Ishikawa (cell line): ENCODE measurements around the gene ACSS2.

Source experiments
- CEBPB ChIP-seq: IDR thresholded peaks from 2 replicates; pipeline ENCODE4 v1.6.1; 2012
- CREB1 ChIP-seq: IDR thresholded peaks from 2 replicates; pipeline ENCODE4 v1.6.1; 2012; ENCODE audit warnings: low read depth
- EGR1 ChIP-seq: IDR thresholded peaks from 2 replicates; pipeline ENCODE4 v1.6.1; 2012
- EP300 ChIP-seq: IDR thresholded peaks from 2 replicates; pipeline ENCODE4 v1.6.1; 2012; ENCODE audit warnings: borderline replicate concordance
- FOXM1 ChIP-seq: IDR thresholded peaks from 2 replicates; pipeline ENCODE4 v1.6.1; 2012; ENCODE audit warnings: low read depth, borderline replicate concordance
- MAX ChIP-seq: IDR thresholded peaks from 2 replicates; pipeline ENCODE4 v1.6.1; 2012
- NFIC ChIP-seq: IDR thresholded peaks from 2 replicates; pipeline ENCODE4 v1.6.1; 2012
- RAD21 ChIP-seq: IDR thresholded peaks from 2 replicates; pipeline ENCODE4 v1.6.1; 2012; ENCODE audit warnings: low read depth
- TAF1 ChIP-seq: IDR thresholded peaks from 2 replicates; pipeline ENCODE4 v1.6.1; 2012; ENCODE audit warnings: low read depth, mild to moderate bottlenecking
- TCF12 ChIP-seq: IDR thresholded peaks from 2 replicates; pipeline ENCODE4 v1.6.1; 2012; ENCODE audit warnings: low read depth
- TEAD4 ChIP-seq: IDR thresholded peaks from 2 replicates; pipeline ENCODE4 v1.6.1; 2012
- YY1 ChIP-seq: IDR thresholded peaks from 2 replicates; pipeline ENCODE4 v1.6.1; 2012; ENCODE audit warnings: low read depth
- ZBTB7A ChIP-seq: IDR thresholded peaks from 2 replicates; pipeline ENCODE4 v1.6.1; 2012; ENCODE audit warnings: low read depth
- TF ChIP-seq, protein P1 (sequence below): IDR thresholded peaks from 2 replicates; pipeline ENCODE4 v1.6.1; 2012; ENCODE audit warnings: low read depth, mild to moderate bottlenecking
- TF ChIP-seq, protein P2 (sequence below): IDR thresholded peaks from 2 replicates; pipeline ENCODE4 v1.6.1; 2012

Gene ACSS2

DNA sequence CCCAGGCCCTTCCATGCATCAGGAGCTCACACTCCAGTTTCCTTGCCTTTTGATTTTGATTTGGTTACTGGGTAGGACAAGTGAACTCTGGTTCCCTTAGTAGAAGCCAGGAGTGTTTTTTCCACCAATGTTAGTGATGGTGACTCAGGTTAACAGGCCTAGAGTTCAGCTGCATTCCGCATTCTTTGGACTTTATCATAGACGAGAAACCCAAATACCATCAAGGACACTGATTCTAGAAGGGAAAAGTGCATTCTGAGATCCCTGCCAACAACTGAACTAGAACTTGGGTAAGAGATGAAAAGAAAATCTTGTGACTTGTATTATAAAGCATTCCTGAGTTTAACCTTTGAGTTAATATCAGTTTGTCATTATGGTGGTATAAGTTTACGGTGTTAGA is 70.2 kb downstream of the ACSS2 start:
- TF ChIP-seq YY1 (no peak), CREB1 (no peak), TCF12 (no peak), TAF1 (no peak), RAD21 (no peak), FOXM1 (no peak), EP300 (no peak), EGR1 (no peak), TEAD4 (no peak), MAX (no peak), CEBPB (no peak), ZBTB7A (no peak), NFIC (no peak)
- TF ChIP-seq, protein P1, sequence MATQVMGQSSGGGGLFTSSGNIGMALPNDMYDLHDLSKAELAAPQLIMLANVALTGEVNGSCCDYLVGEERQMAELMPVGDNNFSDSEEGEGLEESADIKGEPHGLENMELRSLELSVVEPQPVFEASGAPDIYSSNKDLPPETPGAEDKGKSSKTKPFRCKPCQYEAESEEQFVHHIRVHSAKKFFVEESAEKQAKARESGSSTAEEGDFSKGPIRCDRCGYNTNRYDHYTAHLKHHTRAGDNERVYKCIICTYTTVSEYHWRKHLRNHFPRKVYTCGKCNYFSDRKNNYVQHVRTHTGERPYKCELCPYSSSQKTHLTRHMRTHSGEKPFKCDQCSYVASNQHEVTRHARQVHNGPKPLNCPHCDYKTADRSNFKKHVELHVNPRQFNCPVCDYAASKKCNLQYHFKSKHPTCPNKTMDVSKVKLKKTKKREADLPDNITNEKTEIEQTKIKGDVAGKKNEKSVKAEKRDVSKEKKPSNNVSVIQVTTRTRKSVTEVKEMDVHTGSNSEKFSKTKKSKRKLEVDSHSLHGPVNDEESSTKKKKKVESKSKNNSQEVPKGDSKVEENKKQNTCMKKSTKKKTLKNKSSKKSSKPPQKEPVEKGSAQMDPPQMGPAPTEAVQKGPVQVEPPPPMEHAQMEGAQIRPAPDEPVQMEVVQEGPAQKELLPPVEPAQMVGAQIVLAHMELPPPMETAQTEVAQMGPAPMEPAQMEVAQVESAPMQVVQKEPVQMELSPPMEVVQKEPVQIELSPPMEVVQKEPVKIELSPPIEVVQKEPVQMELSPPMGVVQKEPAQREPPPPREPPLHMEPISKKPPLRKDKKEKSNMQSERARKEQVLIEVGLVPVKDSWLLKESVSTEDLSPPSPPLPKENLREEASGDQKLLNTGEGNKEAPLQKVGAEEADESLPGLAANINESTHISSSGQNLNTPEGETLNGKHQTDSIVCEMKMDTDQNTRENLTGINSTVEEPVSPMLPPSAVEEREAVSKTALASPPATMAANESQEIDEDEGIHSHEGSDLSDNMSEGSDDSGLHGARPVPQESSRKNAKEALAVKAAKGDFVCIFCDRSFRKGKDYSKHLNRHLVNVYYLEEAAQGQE: no peak
- TF ChIP-seq, protein P2, sequence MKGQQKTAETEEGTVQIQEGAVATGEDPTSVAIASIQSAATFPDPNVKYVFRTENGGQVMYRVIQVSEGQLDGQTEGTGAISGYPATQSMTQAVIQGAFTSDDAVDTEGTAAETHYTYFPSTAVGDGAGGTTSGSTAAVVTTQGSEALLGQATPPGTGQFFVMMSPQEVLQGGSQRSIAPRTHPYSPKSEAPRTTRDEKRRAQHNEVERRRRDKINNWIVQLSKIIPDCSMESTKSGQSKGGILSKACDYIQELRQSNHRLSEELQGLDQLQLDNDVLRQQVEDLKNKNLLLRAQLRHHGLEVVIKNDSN: no peak

GRCh38 chr20:34947336-34947735 is 70.9 kb downstream of the ACSS2 start:
- TF ChIP-seq EGR1: no peak
- no peak for TF ChIP-seq MAX
- TF ChIP-seq, protein P2: no peak

- no peak for TF ChIP-seq CEBPB
Observed at GRCh38 chr20:34948030-34948429, 71.6 kb downstream of the ACSS2 start.

DNA sequence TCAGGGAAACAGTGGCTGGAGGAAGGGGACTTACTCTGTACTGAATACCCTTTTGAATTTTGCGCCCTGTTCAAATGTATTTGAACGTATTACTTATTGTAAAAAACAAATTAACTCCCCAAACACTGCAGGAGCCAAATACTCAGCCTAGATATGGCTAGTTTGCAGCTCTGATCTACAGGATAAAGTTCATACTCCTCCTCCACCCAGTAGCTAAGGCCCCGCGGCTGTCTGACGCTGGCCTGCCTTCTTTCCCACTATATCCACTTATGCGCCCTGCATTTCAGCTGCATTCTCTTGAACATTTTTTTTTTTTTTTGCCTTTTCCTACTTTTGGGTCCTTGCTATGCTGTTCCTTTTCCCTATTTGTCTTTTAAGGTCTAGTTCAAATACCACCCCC is 72.7 kb downstream of the ACSS2 start:
- no peak for TF ChIP-seq CEBPB
- TF ChIP-seq, protein P2: no peak
- no peak for TF ChIP-seq YY1
- no peak for TF ChIP-seq CREB1

GRCh38 chr20:34951252-34951651 is 74.8 kb downstream of the ACSS2 start:
- TF ChIP-seq, protein P2: no peak
- no peak for TF ChIP-seq EGR1
- no peak for TF ChIP-seq TCF12
- TF ChIP-seq RAD21: no peak
- TF ChIP-seq EP300: no peak
- no peak for TF ChIP-seq TAF1
- TF ChIP-seq ZBTB7A: no peak
- no peak for TF ChIP-seq CEBPB
- no peak for TF ChIP-seq MAX
- no peak for TF ChIP-seq TEAD4
- no peak for TF ChIP-seq NFIC
- TF ChIP-seq, protein P1: no peak
- no peak for TF ChIP-seq FOXM1
- no peak for TF ChIP-seq YY1
- no peak for TF ChIP-seq CREB1

DNA sequence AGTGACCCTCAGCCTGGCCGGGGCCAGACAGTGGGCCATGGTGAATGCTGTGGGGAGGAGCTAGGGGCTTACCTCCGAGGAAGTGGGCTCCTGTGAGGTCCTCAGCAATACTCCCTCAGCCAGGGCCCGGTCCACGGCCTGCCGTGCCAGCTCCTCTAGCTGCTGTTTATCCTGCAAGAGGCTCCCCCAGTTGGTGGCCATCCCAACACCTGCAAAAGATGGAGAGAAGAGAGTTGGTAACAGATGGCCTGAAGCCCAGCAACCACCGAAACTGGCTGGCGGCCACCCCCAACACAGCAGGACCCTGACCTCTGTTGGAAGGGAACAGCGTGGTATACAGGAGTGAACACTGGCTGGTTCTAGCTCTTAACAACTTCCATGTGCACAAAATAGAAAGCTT is 75.2 kb downstream of the ACSS2 start:
- TF ChIP-seq, protein P2: no peak
- TF ChIP-seq CEBPB (no peak), CREB1 (no peak), TEAD4 (no peak), MAX (no peak), RAD21 (no peak), TCF12 (no peak), TAF1 (no peak), YY1 (no peak), NFIC (no peak), EGR1 (no peak)
- TF ChIP-seq, protein P1: no peak
